Measurements from ENCODE around the gene SPTB. TPM values are rescaled to one million over a fixed set of nuclear protein-coding genes. Genes with fewer than 3 reads are reported as not detected.

SPTB gene
- total and polyA plus RNA-seq, 10 of the 15 experiments (the other 5 are each of a cell fraction or from before 2014, with no cell fraction given): under 0.01 to 0.04 (median 0.02) TPM; not detected in 4

- TF ChIP-seq POLR2AphosphoS5 (IDR thresholded peaks at IDR 0.05; ENCODE audit: low read length) (no peak), ATF7 (IDR thresholded peaks at IDR 0.05; ENCODE audit: low read depth) (no peak), YBX1 (IDR thresholded peaks at IDR 0.05) (no peak), TCF7 (IDR thresholded peaks at IDR 0.05; ENCODE audit: borderline replicate concordance) (no peak), SRF (IDR thresholded peaks at IDR 0.05; ENCODE audit: low read depth in 2 of 2, low read length in 2 of 2) (no peak), IKZF2 (IDR thresholded peaks at IDR 0.05) (no peak), STAT1 (conservative IDR thresholded peaks at IDR 0.05) (no peak), DPF2 (IDR thresholded peaks at IDR 0.05) (no peak), PAX8 (IDR thresholded peaks at IDR 0.05) (no peak), RCOR1 (conservative IDR thresholded peaks at IDR 0.05; ENCODE audit: low read depth, low read length) (no peak), ATF2 (IDR thresholded peaks at IDR 0.05; ENCODE audit: low read length) (no peak)
- in situ Hi-C loops (cut with MboI): no loop called here
- H4K20me1 ChIP-seq (ENCODE audit: control insufficient read depth, insufficient read depth): no peaks in the 10 kb centered on the region
Observed at GRCh38 chr14:64753374-64753773, 126.3 kb downstream of the SPTB start.

More at GRCh38 chr14:64753374-64753773, 126.3 kb downstream of the SPTB start:
- Histone ChIP-seq H2AFZ (ENCODE audit: control insufficient read depth, low read depth, low read length) (no peak overlapping the region), H3K27me3 (replicated peaks in 1 of 2; ENCODE audit: control insufficient read depth in 2 of 2, insufficient read depth in 2 of 2, low read length in 1 of 2) (peaks cover 0 to 3% of the 10 kb centered on the region in 2 experiments; a peak in 3 of 4 replicates), H3K79me2 (ENCODE audit: control insufficient read depth, insufficient read depth, low read length) (no peaks in the 10 kb centered on the region), H3K4me2 (ENCODE audit: control insufficient read depth, insufficient read depth) (no peak overlapping the region), H3K4me3 (no peak overlapping the region), H3K27ac (ENCODE audit: control insufficient read depth, insufficient read depth) (no peak overlapping the region), H3K4me1 (ENCODE audit: control insufficient read depth, insufficient read depth, low read length) (no peaks in the 10 kb centered on the region), H3K9me3 (replicated peaks; ENCODE audit: control insufficient read depth, insufficient read depth, low read length) (no peaks in the 10 kb centered on the region), H3K36me3 (ENCODE audit: control insufficient read depth in 2 of 2, insufficient read depth in 2 of 2, low read length in 1 of 2) (no peaks in the 10 kb centered on the region), H3K9ac (ENCODE audit: control insufficient read depth, insufficient read depth, low read length) (no peak overlapping the region)
- FAIRE-seq: no peak
- ChIA-PET RAD21 (ENCODE audit: unreplicated experiment) (no interaction called here), CTCF (interaction anchor here (0.7 kb wide), 1 partner anchor 8 kb away, joined by 3 read pairs; no protein-coding TSS in a partner anchor), POLR2A (no interaction called here), SMC1A (ENCODE audit: uncharacterized antibody, unreplicated experiment) (no interaction called here)
- intact Hi-C loops (cut with micrococcal nuclease; ENCODE audit: unreplicated experiment): no loop called here
- no TSS peak for BruUV-seq (replicated peaks)
- no peak for ATAC-seq
- 37% methylated on average over 13 of the region's 13 CpGs for WGBS (ENCODE audit: insufficient coverage, insufficient replicate concordance, low lambda C conversion rate, missing lambda C conversion rate)
- DNase-seq (ENCODE audit: low read depth, low spot score): no peak
